AG04450 (cell line): Measurements from ENCODE around the gene UBE2B. TPM values are rescaled to one million over a fixed set of nuclear protein-coding genes. Genes with fewer than 3 reads are reported as not detected.

Experiments
- CTCF ChIA-PET: fragments of 300-600, 350-600 bp; formaldehyde crosslinking; extraction: SDS; loops from one replicate; lab custom pipeline; 2022; ENCODE audit warnings: antibody characterized with exemption, inconsistent platforms; lab: Charles Lee
- POLR2A ChIA-PET: fragments of 350-600 bp; formaldehyde crosslinking; extraction: SDS; loops from one replicate; lab custom pipeline; 2021; ENCODE audit warnings: antibody characterized with exemption, inconsistent platforms; lab: Yijun Ruan, JAX
- DNase-seq: peaks from one replicate; pipeline ENCODE4 v3.0.0-alpha.2; 2011; ENCODE audit warnings: low read depth, low spot score
- H3K27ac ChIP-seq: one replicate; pipeline ENCODE4 v1.5.1; 2012; ENCODE audit warnings: low read depth, low read length, control low read depth
- H3K27me3 ChIP-seq: one replicate; pipeline ENCODE4 v1.6.0; 2012; ENCODE audit warnings: low read length; ENCODE audit not compliant: control insufficient read depth, insufficient read depth
- H3K4me3 ChIP-seq: 2 replicates; pipeline ENCODE4 v1.5.1; 2011; ENCODE audit warnings: mild to moderate bottlenecking, low read depth, low read length, control low read depth
- H3K9me3 ChIP-seq: 2 replicates; pipeline ENCODE4 v1.5.1; 2012; ENCODE audit warnings: low read length; ENCODE audit not compliant: control insufficient read depth, insufficient read depth
- CTCF ChIP-seq: IDR thresholded peaks from 2 replicates; pipeline ENCODE4 v1.5.1; 2011; ENCODE audit warnings: low read depth, low read length, control low read depth, inconsistent platforms
- polyA plus RNA-seq: library from polyadenylated mRNA; depleted of rRNA; stranded (reverse); fragments of >200 nt; gene quantifications from 2 replicates; pipeline ENCODE4 v1.2.3, GENCODE V29; 2011

Gene UBE2B
- polyA plus RNA-seq, 1 experiment, result 99.2 TPM

- no peak for TF ChIP-seq CTCF
- Histone ChIP-seq H3K27ac (no peak overlapping the region), H3K4me3 (no peak overlapping the region), H3K9me3 (no peaks in the 10 kb centered on the region), H3K27me3 (no peaks in the 10 kb centered on the region)
- no peak for DNase-seq
- POLR2A ChIA-PET, result no interaction called here
- CTCF ChIA-PET, result no interaction called here
Observed at GRCh38 chr5:134432677-134433359, 61.4 kb downstream of the UBE2B start.

GRCh38 chr5:134435560-134435959 is 64.2 kb downstream of the UBE2B start:
- CTCF ChIA-PET, result interaction anchor here (0.5 kb wide), 1 partner anchor 89 kb away, joined by 3 read pairs; no protein-coding TSS in a partner anchor
- POLR2A ChIA-PET, result interaction anchor here (0.7 to 1.3 kb wide), 2 partner anchors 24 to 259 kb away, joined by 3 to 5 read pairs; partner anchors contain the start of genes CDKN2AIPNL and SKP1
- H3K4me3 ChIP-seq, result no peak overlapping the region
- TF ChIP-seq CTCF, result no peak
- no peaks in the 10 kb centered on the region for H3K27me3 ChIP-seq
- H3K9me3 ChIP-seq, result no peaks in the 10 kb centered on the region
- peak overlapping the region; percentile 31 for H3K27ac ChIP-seq
- no peak for DNase-seq

GRCh38 chr5:134436523-134437339 is 65.4 kb downstream of the UBE2B start:
- ChIA-PET CTCF (interaction anchor here (0.9 kb wide), 1 partner anchor 151 kb away, joined by 3 read pairs; no protein-coding TSS in a partner anchor), POLR2A (interaction anchor here (0.5 to 1.4 kb wide), 8 partner anchors 15 to 168 kb away, joined by 3 to 8 read pairs (median 3); partner anchors contain the start of gene CDKN2AIPNL)
- Histone ChIP-seq H3K27me3 (no peaks in the 10 kb centered on the region), H3K4me3 (no peak overlapping the region), H3K27ac (peak overlapping the region; percentile 97), H3K9me3 (no peaks in the 10 kb centered on the region)
- peak; percentile 74 for DNase-seq
- no peak for TF ChIP-seq CTCF

GRCh38 chr5:134437340-134437846 is 66.0 kb downstream of the UBE2B start:
- Histone ChIP-seq H3K4me3 (no peak overlapping the region), H3K27me3 (no peaks in the 10 kb centered on the region), H3K27ac (peak overlapping the region; percentile 97), H3K9me3 (no peaks in the 10 kb centered on the region)
- no peak for DNase-seq
- CTCF ChIA-PET, result no interaction called here
- no peak for TF ChIP-seq CTCF
- POLR2A ChIA-PET, result interaction anchor here (1.2 to 1.4 kb wide), 2 partner anchors 15 to 65 kb away, joined by 3 read pairs; no protein-coding TSS in a partner anchor
